ENCODE measurements around the gene DDX11.
"Not testable (repeated sequence)": the region's sequence is repeated elsewhere in the genome, so short reads cannot be mapped to it uniquely, and the experiment has no call there.

DNA sequence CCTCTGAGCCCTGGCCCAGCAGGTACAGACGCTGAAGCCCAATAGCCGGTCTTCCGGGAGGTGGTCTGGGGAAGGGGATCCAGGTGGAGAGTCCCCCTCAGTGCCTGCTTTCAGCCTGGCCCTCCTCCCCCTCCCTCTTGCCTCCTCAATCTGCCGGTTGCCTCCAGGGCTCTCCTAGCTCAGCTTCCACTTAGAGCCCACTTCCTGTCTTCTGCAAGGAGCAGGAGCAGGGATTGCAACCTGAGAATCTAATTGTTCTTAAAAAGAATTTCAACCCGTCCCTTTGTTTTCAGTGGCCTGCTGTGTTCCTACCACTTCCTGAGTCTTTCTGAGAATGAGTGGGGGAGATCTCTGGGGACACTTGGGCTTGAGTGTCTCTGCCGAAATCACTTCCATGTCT is 6.6 kb downstream of the DDX11 start:
- TF ChIP-seq SMC3 (conservative IDR thresholded peaks at IDR 0.05; ENCODE audit: poor library complexity); POLR2AphosphoS5 (IDR thresholded peaks at IDR 0.05); EZH2 (IDR thresholded peaks at IDR 0.05; ENCODE audit: borderline replicate concordance, insufficient read depth, low read length, poor library complexity, severe bottlenecking): not testable (repeated sequence)
- TF ChIP-seq, protein P1, sequence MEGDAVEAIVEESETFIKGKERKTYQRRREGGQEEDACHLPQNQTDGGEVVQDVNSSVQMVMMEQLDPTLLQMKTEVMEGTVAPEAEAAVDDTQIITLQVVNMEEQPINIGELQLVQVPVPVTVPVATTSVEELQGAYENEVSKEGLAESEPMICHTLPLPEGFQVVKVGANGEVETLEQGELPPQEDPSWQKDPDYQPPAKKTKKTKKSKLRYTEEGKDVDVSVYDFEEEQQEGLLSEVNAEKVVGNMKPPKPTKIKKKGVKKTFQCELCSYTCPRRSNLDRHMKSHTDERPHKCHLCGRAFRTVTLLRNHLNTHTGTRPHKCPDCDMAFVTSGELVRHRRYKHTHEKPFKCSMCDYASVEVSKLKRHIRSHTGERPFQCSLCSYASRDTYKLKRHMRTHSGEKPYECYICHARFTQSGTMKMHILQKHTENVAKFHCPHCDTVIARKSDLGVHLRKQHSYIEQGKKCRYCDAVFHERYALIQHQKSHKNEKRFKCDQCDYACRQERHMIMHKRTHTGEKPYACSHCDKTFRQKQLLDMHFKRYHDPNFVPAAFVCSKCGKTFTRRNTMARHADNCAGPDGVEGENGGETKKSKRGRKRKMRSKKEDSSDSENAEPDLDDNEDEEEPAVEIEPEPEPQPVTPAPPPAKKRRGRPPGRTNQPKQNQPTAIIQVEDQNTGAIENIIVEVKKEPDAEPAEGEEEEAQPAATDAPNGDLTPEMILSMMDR (IDR thresholded peaks at IDR 0.05; ENCODE audit: poor library complexity, severe bottlenecking) = not testable (repeated sequence)

All from neural cell (in vitro differentiated cells).